Neural cell (in vitro differentiated cells): ENCODE results near the gene SLC11A1.

Experiments
- CTCF ChIP-seq: fragments of 450-650 bp; IDR thresholded peaks from 2 replicates; pipeline ENCODE4 v1.5.1; 2014; ENCODE audit warnings: antibody characterized with exemption, mild to moderate bottlenecking, moderate library complexity; ENCODE audit not compliant: poor library complexity, severe bottlenecking
- EZH2 ChIP-seq: fragments of 200-600, 300-800 bp; shearing (Covaris generic), sonication (generic); IDR thresholded peaks from 2 replicates; pipeline ENCODE4 v1.6.1; 2014; ENCODE audit warnings: antibody characterized with exemption, low read length, borderline replicate concordance, mild to moderate bottlenecking; ENCODE audit not compliant: insufficient read depth, poor library complexity, severe bottlenecking
- MXI1 ChIP-seq: fragments of 450-650 bp; conservative IDR thresholded peaks from 2 replicates; pipeline ENCODE4 v1.6.1; 2014; ENCODE audit warnings: antibody characterized with exemption, mild to moderate bottlenecking; ENCODE audit not compliant: poor library complexity, severe bottlenecking
- RAD21 ChIP-seq: fragments of 450-650 bp; conservative IDR thresholded peaks from 2 replicates; pipeline ENCODE4 v1.6.1; 2014; ENCODE audit warnings: antibody characterized with exemption, mild to moderate bottlenecking, moderate library complexity
- SMC3 ChIP-seq: fragments of 450-650 bp; conservative IDR thresholded peaks from 2 replicates; pipeline ENCODE4 v1.6.1; 2014; ENCODE audit warnings: antibody characterized with exemption, mild to moderate bottlenecking, moderate library complexity; ENCODE audit not compliant: poor library complexity
- TAF1 ChIP-seq: IDR thresholded peaks from 2 replicates; pipeline ENCODE4 v1.6.1; 2012; ENCODE audit warnings: low read depth
- TF ChIP-seq, protein P1 (sequence below): IDR thresholded peaks from 2 replicates; pipeline ENCODE4 v1.6.1; 2012; ENCODE audit warnings: borderline replicate concordance

- no peak for TF ChIP-seq CTCF
- no peak for TF ChIP-seq TAF1
- no peak for TF ChIP-seq EZH2
- no peak for TF ChIP-seq MXI1
- TF ChIP-seq SMC3: no peak
- no peak for TF ChIP-seq RAD21
- TF ChIP-seq, protein P1, sequence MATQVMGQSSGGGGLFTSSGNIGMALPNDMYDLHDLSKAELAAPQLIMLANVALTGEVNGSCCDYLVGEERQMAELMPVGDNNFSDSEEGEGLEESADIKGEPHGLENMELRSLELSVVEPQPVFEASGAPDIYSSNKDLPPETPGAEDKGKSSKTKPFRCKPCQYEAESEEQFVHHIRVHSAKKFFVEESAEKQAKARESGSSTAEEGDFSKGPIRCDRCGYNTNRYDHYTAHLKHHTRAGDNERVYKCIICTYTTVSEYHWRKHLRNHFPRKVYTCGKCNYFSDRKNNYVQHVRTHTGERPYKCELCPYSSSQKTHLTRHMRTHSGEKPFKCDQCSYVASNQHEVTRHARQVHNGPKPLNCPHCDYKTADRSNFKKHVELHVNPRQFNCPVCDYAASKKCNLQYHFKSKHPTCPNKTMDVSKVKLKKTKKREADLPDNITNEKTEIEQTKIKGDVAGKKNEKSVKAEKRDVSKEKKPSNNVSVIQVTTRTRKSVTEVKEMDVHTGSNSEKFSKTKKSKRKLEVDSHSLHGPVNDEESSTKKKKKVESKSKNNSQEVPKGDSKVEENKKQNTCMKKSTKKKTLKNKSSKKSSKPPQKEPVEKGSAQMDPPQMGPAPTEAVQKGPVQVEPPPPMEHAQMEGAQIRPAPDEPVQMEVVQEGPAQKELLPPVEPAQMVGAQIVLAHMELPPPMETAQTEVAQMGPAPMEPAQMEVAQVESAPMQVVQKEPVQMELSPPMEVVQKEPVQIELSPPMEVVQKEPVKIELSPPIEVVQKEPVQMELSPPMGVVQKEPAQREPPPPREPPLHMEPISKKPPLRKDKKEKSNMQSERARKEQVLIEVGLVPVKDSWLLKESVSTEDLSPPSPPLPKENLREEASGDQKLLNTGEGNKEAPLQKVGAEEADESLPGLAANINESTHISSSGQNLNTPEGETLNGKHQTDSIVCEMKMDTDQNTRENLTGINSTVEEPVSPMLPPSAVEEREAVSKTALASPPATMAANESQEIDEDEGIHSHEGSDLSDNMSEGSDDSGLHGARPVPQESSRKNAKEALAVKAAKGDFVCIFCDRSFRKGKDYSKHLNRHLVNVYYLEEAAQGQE: no peak
Observed at GRCh38 chr2:218392891-218393462, 10.9 kb downstream of the SLC11A1 start.
